ENCODE results near the gene NECTIN1.

GRCh38 chr11:119759747-119760412, 30.9 kb upstream of the NECTIN1 start:
- no peak for TF ChIP-seq EZH2 (IDR thresholded peaks at IDR 0.05; ENCODE audit: insufficient read depth, poor library complexity, severe bottlenecking)
- TF ChIP-seq EZH2phosphoT487 (IDR thresholded peaks at IDR 0.05; ENCODE audit: insufficient read depth, low read depth) = no peak
